RKO (cell line): ENCODE results near the gene KRTAP4-4.
"Not testable (repeated sequence)": the region's sequence is repeated elsewhere in the genome, so short reads cannot be mapped to it uniquely, and the experiment has no call there.

ENCODE experiments used
- DNase-seq: peaks from one replicate; pipeline ENCODE4 v3.0.0-alpha.2; 2016; ENCODE audit warnings: low spot score

Gene KRTAP4-4

DNA sequence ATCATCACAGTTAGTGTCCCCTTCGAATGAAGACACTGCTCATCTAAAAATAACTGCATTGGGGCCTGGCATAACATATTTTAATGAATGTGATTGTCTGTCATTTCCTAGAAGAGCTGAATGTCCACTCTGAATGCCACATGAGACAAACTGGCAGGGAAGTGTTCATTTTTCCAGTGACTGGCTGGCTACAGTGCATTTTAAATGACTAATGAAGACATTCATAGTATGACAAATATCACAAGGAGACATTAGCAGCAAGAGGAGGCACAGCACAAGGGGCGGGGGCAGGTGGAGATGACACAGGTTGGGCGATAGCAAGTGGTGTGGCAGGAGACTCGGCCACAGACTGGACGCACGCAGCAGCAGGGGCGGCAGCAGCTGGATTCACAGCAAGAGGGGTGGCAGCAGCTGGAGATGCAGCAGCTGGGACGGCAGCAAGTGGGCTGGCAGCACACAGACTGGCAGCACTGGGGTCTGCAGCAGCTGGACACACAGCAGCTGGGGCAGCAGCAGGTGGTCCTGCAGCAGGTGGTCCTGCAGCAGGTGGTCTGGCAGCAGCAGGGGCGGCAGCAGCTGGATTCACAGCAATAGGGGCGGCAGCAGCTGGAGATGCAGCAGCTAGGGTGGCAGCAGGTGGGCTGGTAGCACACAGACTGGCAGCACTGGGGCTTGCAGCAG lies 11.4 kb downstream of the KRTAP4-4 start:
- not testable (repeated sequence) for DNase-seq

DNA sequence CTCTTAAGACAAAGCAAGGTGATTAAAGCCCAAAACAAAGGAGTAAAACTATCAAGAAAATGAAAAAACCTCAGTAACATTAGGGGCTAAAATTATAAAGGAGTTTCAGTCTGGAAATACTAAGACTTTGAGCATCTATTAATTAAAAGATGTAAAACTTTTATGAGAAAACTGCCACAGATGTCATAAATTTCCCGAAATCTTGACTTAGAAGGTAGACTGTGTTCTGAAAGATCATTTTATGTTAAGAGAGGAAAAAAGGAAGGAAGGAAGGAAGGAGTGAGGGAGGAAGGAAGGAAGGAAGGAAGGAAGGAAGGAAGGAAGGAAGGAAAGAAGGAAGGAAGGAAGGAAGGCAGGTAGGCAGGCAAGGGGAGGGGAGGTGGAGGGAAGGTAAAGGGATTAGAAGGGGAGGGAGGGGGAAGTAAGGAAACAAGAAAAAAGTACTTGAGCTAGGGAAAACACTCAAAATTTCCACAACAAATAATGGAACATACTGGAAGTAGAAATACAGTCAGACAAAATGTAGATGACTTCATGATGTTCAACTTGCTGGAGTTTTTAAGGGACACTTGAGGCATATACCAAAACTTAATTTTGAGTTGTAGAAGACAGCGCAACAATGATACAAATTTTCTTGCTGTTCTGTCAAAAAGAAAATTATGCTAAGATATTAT lies 12.9 kb downstream of the KRTAP4-4 start:
- DNase-seq: no peak

GRCh38 chr17:41145261-41145660 lies 15.3 kb downstream of the KRTAP4-4 start:
- DNase-seq: no peak

- DNase-seq: no peak
Observed at GRCh38 chr17:41144846-41145245, 15.7 kb downstream of the KRTAP4-4 start.

GRCh38 chr17:41141361-41141760 lies 19.2 kb downstream of the KRTAP4-4 start:
- no peak for DNase-seq

- DNase-seq: peak; percentile 89
Observed at GRCh38 chr17:41140360-41141131, 20.0 kb downstream of the KRTAP4-4 start, which contains the start of gene KRTAP4-6. Gene KRTAP4-6, minus strand, starts transcription at chr17:41140544. Its CDS starts 57 bp downstream, at chr17:41140487.

DNA sequence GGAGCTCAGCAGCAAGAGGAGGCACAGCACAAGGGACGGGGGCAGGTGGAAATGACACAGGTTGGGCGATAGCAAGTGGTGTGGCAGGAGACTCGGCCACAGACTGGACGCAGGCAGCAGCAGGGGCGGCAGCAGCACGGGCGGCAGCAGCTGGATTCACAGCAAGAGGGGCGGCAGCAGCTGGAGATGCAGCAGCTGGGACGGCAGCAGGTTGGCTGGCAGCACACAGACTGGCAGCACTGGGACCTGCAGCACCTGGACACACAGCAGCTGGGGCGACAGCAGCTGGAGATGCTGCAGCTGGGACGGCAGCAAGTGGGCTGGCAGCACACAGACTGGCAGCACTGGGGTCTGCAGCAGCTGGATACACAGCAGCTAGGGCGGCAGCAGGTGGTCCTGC lies 20.7 kb downstream of the KRTAP4-4 start:
- DNase-seq: not testable (repeated sequence)

DNA sequence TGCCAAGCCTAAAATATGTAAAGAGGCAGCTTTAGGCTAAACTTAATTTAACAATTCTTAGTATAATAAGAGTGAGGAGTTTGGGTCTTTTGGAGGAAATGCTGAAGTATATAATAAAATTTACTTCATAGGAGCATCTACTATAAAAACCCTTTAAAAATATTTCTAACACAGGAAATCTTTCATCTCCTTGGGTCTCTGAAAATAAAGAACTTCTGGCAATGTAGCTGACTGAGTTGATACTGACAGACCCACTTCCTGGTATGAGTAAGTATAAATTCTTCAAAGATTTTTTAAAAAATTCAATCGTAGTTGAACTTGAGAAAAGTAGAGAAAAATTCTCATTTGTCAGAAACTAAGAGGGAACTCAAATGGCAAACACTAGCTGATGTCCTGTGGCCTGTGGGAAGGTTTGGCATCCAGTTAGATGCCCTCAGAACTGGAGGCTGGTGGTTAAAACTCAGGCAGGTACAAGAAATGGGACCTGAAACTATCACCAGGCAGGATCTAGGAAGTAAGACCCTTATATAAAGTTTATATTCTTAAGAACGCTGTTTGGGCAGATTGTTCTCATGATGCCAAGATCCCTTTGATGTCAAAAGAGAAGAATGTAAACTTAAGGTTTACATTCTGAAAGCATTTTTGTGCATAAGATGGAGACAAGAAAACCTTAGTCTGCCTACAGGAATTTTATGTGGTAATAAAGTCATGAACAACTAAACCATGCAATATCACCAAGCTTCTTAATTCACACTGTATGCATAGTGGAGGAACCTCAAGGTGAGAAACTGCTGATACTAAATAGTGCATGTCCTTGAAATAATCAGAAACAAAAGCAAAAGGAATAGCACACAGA lies 26.4 kb downstream of the KRTAP4-4 start:
- DNase-seq: no peak

DNA sequence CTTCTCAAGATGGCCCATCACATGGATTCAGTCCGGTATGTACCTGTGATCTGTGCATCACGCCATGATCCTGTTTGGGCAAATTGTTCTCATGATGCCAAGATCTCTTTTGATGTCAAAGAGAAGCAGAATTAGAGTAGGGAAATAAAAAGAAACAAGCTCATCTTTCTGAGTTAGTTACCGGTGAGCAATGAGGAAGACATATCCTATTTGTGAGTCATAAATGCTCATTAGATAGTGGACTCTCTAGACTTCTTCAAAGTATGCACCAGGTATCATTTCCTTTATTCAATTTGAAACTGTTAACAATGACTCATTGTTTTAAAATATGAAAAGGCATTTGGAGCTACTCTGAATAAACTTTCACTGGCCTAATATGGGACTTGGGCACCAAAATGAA lies 28.6 kb downstream of the KRTAP4-4 start:
- no peak for DNase-seq

DNA sequence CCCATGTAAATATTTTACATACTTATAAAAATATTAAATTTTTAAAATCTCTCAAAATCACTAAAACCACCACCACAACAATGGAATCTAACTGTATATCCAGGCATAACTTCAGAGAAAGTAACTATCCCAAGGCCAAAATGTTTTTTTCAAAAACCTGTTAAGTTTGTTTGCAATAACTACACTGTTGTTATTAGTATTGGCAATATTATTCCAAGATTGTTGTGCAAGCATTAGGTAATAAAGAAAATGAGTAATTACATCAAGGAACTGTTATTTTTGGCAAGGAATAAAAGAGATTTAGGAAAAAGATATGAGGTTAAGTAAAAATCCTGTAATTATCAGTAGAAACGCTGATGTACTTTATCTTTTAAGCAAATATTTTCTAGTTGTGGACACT lies 33.2 kb downstream of the KRTAP4-4 start:
- DNase-seq: no peak

DNA sequence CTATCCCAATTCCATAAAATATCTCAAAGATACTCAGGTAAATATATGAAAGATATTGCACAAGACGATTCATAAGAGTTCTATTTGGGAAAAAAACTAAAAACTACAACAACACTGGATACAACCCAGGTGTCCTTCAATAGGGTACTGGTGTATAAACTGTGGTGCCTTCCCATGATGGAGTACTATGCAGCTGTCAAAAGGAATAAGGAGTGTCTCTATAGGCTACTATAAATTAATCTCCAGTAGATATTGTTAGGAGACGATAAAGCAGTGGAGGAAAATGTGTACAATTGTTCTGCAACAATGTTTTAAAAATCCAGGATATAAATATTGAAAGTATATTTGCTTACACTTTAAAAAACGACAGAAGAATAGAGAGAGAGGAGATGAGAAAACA lies 34.1 kb downstream of the KRTAP4-4 start:
- no peak for DNase-seq

GRCh38 chr17:41125064-41125463 lies 35.5 kb downstream of the KRTAP4-4 start:
- DNase-seq: no peak

- not testable (repeated sequence) for DNase-seq
Observed at GRCh38 chr17:41123991-41124371, 36.6 kb downstream of the KRTAP4-4 start, which contains the start of gene KRTAP4-12. Gene KRTAP4-12, minus strand, starts transcription at chr17:41124182. Its CDS starts 60 bp downstream, at chr17:41124122.

DNA sequence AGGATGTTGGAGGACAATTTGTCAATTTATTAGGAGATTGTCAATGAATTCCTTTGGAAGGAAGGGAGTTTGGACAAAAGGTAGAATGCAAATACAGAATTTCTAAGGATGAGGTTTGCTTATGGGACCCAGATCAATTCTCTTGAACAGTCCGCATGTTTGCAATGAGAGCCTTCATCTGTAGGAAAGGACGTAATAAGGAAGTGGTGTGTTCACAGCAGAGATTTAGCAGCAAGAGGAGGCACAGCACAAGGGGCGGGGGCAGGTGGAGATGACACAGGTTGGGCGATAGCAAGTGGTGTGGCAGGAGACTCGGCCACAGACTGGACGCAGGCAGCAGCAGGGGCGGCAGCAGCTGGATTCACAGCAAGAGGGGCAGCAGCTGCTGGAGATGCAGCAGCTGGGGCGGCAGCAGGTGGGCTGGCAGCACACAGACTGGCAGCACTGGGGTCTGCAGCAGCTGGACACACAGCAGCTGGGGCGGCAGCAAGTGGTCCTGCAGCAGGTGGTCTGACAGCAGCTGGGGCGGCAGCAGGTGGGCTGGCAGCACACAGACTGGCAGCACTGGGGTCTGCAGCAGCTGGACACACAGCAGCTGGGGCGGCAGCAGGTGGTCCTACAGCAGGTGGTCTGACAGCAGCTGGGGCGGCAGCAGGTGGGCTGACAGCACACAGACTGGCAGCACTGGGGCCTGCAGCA lies 37.1 kb downstream of the KRTAP4-4 start:
- DNase-seq: not testable (repeated sequence)

DNA sequence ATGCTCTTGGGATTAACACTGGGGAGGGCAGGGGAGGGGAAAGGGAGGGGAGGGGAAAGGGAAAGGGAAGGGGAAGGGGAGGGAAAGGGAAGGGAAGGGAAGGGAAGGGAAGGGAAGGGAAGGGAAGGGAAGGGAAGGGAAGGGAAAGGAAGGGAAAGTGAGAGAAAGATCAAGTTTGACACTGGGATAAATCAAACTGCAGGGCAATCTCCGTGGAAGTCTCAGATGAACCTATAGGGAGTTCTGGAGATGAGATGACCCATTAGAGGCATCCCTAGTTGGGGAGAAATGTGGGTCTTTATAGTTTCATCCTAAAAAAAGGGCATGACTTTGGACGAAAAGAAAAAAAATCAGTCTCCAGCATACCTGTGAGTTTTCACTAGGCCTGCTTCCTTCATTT lies 38.8 kb downstream of the KRTAP4-4 start:
- DNase-seq: no peak

DNA sequence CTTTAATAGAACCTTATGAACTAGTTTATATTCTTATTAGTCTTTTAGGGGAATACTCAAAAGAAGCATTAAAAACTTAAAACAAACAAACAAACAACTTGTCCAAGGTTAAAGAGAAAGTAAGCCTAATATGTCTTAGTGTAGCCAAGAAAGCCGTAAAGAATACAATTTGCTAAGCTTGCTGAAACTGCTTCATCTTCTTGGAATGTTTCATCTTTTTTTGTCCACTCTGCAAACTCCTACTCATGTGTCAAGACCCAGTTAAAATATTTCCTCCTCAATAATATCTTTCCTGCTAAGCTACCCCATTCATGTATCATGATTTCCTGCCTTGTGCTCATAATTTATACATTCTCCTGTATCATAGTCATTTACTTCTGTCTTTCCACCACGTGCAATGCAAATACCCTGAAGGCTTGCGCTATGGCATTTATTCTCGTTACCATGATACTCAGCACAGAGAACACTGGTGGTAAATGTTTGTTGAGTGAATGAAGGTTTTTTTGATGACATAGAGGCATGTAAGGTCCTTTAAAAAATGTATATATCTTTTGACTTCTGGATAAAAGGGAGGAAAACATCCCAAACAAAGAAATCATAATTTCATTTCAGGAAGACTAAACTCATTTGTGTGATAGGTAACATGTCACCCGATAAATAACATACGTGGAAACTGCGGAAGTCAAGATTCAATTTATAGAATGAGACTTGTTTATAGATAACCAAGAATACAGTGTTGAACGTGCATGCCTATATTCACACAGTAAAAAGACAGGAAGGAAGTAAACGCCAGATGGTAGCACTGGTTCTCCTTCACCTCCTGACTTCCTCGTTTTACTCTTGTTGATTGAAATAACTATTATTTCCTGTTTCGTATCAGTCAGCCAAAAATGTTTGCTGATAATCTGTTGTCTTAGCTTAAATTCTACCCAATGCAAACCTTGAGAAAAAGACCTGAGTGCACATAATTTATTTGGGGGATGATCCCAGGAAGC lies 40.6 kb downstream of the KRTAP4-4 start:
- DNase-seq: peak; percentile 36

DNA sequence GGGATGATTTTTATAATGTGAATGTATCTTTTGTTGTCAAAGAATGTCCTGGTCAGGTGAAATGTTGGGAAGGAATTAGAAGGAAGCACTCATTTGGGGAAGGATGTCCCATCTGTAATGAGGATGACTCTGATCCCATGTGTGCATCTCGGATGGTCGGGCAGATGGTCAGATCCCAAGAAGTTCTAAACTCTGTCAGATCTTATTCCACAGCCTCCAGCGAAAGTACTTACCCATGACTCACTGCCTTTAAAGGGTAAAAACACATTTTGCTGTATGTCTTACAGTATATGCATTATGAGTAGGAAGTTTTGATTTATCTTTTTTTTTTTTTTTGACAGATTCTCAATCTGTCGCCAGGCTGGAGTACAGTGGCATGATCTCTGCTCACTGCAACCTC lies 41.8 kb downstream of the KRTAP4-4 start:
- no peak for DNase-seq

- not testable (repeated sequence) for DNase-seq
Observed at GRCh38 chr17:41117846-41118386, 42.6 kb downstream of the KRTAP4-4 start, which contains the start of gene KRTAP4-11. Gene KRTAP4-11, minus strand, starts transcription at chr17:41118373. Its CDS starts 58 bp downstream, at chr17:41118315.

DNA sequence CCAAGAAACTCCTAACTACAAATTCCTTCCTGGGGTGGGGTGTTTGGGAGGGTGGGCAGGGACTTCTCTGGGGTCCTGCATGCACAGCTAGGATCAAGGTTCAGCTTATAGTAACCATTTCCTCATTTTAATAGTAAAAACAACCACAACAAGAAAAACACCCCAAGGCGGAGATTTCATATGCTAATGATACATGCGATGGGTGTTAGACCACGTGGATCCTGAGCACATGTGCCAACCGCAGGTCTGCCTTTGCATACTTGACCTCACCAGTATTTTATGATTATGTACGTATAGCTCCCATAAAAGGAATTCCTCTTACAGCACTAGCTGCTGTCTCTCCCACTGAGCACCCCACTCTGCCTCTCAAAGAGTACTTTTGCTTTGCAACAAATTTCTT lies 44.3 kb downstream of the KRTAP4-4 start:
- DNase-seq: peak; percentile 77
